Measurements from ENCODE around the gene FXYD7. TPM values are rescaled to one million over a fixed set of nuclear protein-coding genes. Genes with fewer than 3 reads are reported as not detected.
A peak's percentile ranks its signal among the peaks of the same experiment; 100 is the strongest.

The FXYD7 gene, protein sequence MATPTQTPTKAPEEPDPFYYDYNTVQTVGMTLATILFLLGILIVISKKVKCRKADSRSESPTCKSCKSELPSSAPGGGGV
- total RNA-seq, result 10 to 100 TPM; 12.1 to 34.3 TPM
- polyA plus RNA-seq (ENCODE audit: insufficient read length in 2 of 2), result 100 to 1,000 TPM; 279 to 281 TPM
- long read RNA-seq, donor 1, transcript FXYD7-203 (6 exons, 456 nt), result minor isoform, 19 of 138 reads
- long read RNA-seq, donor 1, transcript FXYD7-201 (6 exons, 712 nt), result major isoform, 94 of 138 reads
- long read RNA-seq, donor 1, partial matches to known transcripts, result 23 of 138 reads
- long read RNA-seq, donor 1, other reads (novel, unspliced or antisense), result 0 of 138 reads
- long read RNA-seq, donor 2, transcript FXYD7-203 (6 exons, 456 nt), result minor isoform, 11 of 79 reads
- long read RNA-seq, donor 2, transcript FXYD7-201 (6 exons, 712 nt), result major isoform, 57 of 79 reads
- long read RNA-seq, donor 2, partial matches to known transcripts, result 10 of 79 reads
- long read RNA-seq, donor 2, other reads (novel, unspliced or antisense), result 0 of 79 reads
- long read RNA-seq, donor 3, transcript FXYD7-203 (6 exons, 456 nt), result minor isoform, 12 of 62 reads
- long read RNA-seq, donor 3, transcript FXYD7-201 (6 exons, 712 nt), result major isoform, 50 of 62 reads
- long read RNA-seq, donor 3, partial matches to known transcripts, result 0 of 62 reads
- long read RNA-seq, donor 3, other reads (novel, unspliced or antisense), result 0 of 62 reads
- long read RNA-seq, donor 4, result 0 reads

DNA sequence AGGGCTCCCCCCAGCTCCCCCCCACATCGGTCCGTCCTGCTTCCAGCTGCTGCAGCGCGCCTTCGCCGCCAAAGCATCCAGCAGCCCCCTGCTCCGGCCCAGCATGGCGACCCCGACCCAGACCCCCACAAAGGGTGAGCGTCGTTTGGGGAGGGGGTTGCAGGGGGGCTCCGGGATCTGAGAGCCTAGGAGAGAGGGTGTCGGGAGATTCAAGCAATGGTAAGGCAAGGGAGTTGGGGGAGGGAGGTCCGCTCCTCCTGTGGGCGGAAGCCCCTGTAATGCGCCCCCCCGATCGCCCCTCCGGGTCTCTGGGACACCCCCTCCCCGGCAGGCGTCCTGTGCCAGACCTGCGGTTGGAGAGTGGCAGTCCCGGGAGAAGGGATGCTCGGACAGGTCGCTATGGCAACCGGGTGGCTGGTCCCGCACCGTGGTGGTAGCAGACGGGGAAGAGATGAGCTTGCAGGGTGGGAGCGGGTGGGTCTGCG is at the start of gene FXYD7:
Gene FXYD7 (plus strand): TSS at position 25 of the 485 bp plus-strand sequence. CDS start 79 bp downstream, at position 104.
- Histone ChIP-seq H3K27ac (ENCODE audit: low read depth, low read length) (peak within 1 kb of the TSS; percentile 60), H3K4me3 (ENCODE audit: low read depth, low read length) (peak within 1 kb of the TSS; percentile 47), H3K4me1 (ENCODE audit: control insufficient read depth, insufficient read depth, low read length) (peaks cover 61% of the 10 kb centered on the region), H3K27me3 (ENCODE audit: control insufficient read depth, insufficient read depth, low read length) (peaks cover 18% of the 10 kb centered on the region), H3K9me3 (ENCODE audit: control insufficient read depth, insufficient read depth, low read length) (no peaks in the 10 kb centered on the region), H3K36me3 (ENCODE audit: control insufficient read depth, insufficient read depth, low read length) (peaks cover 3% of the 10 kb centered on the region)
- under 1% methylated on average over 25 of the region's 31 CpGs for WGBS (ENCODE audit: insufficient coverage)
- peak in 2 of 6 donors; percentile 74 to 90 for DNase-seq (ENCODE audit: low read depth in 4 of 6, low spot score in 6 of 6)

DNA sequence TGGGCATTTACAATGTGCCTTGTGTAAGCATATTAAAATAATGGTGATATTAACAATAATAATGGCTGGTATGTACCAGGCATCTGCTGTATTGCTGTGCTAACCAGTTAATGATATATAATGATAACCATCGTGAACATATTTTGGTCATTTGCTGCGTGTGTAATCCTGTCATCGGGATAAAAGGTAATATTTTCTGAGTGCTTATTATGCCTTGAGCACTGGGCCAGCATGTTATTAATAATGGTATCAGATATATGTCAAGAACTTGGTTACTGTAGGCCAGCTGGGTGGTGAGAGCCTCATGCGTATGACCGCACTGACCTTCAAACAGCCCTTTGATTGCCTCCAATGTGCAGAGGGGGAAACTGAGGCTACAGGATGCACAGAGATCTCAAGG is 49.6 kb upstream of the FXYD7 start:
- peaks cover 2% of the 10 kb centered on the region for H3K27me3 ChIP-seq (ENCODE audit: control insufficient read depth, insufficient read depth, low read length)
- no peaks in the 10 kb centered on the region for H3K9me3 ChIP-seq (ENCODE audit: control insufficient read depth, insufficient read depth, low read length)
- peaks cover 11% of the 10 kb centered on the region for H3K4me1 ChIP-seq (ENCODE audit: control insufficient read depth, insufficient read depth, low read length)
- DNase-seq (ENCODE audit: low read depth in 4 of 6, low spot score in 6 of 6), result no peak
- 99% methylated on average over 5 of the region's 5 CpGs for WGBS (ENCODE audit: insufficient coverage)
- H3K36me3 ChIP-seq (ENCODE audit: control insufficient read depth, insufficient read depth, low read length), result no peaks in the 10 kb centered on the region
- H3K27ac ChIP-seq (ENCODE audit: low read depth, low read length), result no peak overlapping the region
- H3K4me3 ChIP-seq (ENCODE audit: low read depth, low read length), result no peak overlapping the region

DNA sequence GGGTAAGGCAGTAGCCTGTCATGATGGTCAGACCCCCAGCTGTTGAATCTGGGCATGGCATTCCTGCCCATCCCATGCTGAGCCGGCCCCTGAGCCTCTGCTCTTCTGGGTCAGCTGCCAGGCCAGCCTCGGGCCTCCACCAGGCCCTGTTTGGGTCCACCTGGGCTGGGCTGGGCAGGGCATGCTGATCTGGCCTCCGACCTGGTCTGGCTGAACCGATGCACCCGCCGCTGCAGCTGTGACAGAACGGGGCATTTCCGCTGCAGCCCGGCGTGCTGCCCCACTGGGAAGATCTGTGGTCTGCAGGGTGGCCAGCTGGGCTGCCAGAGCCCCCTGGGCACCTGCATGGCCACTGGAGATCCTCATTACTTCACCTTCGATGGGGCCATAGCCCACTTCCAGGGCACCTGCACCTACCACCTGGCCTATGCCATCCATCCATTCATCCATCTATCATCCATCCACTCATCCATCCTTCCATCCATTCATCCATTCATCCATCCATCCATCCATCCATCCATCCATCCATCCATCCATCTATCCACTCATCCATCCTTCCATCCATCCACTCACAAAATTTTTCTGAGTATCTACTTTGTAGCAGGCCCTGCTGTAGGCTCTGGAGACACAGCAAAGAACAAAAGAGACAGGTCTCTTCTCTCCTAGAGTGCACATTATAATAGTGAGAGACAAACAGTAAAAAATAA is 49.0 kb upstream of the FXYD7 start:
- DNase-seq (ENCODE audit: low read depth in 4 of 6, low spot score in 6 of 6), result no peak
- no peak overlapping the region for H3K4me3 ChIP-seq (ENCODE audit: low read depth, low read length)
- peaks cover 11% of the 10 kb centered on the region for H3K4me1 ChIP-seq (ENCODE audit: control insufficient read depth, insufficient read depth, low read length)
- peaks cover 2% of the 10 kb centered on the region for H3K27me3 ChIP-seq (ENCODE audit: control insufficient read depth, insufficient read depth, low read length)
- H3K36me3 ChIP-seq (ENCODE audit: control insufficient read depth, insufficient read depth, low read length), result no peaks in the 10 kb centered on the region
- 88% methylated on average over 11 of the region's 11 CpGs for WGBS (ENCODE audit: insufficient coverage)
- H3K9me3 ChIP-seq (ENCODE audit: control insufficient read depth, insufficient read depth, low read length), result no peaks in the 10 kb centered on the region
- no peak overlapping the region for H3K27ac ChIP-seq (ENCODE audit: low read depth, low read length)

DNA sequence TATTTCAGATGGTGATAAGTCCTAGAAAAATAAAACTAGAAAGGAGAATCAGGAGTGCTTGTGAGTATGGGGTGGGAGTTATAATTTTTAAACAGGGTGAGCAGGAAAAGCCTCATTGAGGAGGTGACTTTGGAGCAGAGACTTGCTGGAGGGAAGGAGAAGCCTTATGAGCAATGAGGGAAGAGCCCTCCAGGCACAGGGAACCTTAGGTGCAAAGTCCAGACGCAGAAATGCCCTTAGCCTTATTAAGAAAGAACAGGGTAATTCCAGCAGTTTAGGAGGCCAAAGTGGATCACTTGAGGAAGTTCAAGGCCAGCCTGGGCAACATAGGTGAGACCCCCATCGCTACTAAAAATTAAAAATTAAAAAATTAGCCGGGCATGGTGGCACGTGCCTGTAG is 48.4 kb upstream of the FXYD7 start:
- Histone ChIP-seq H3K9me3 (ENCODE audit: control insufficient read depth, insufficient read depth, low read length) (no peaks in the 10 kb centered on the region), H3K27ac (ENCODE audit: low read depth, low read length) (no peak overlapping the region), H3K27me3 (ENCODE audit: control insufficient read depth, insufficient read depth, low read length) (peaks cover 2% of the 10 kb centered on the region), H3K4me1 (ENCODE audit: control insufficient read depth, insufficient read depth, low read length) (peaks cover 11% of the 10 kb centered on the region), H3K4me3 (ENCODE audit: low read depth, low read length) (no peak overlapping the region), H3K36me3 (ENCODE audit: control insufficient read depth, insufficient read depth, low read length) (no peaks in the 10 kb centered on the region)
- 100% methylated on average over 4 of the region's 4 CpGs for WGBS (ENCODE audit: insufficient coverage)
- DNase-seq (ENCODE audit: low read depth in 4 of 6, low spot score in 6 of 6), result no peak

DNA sequence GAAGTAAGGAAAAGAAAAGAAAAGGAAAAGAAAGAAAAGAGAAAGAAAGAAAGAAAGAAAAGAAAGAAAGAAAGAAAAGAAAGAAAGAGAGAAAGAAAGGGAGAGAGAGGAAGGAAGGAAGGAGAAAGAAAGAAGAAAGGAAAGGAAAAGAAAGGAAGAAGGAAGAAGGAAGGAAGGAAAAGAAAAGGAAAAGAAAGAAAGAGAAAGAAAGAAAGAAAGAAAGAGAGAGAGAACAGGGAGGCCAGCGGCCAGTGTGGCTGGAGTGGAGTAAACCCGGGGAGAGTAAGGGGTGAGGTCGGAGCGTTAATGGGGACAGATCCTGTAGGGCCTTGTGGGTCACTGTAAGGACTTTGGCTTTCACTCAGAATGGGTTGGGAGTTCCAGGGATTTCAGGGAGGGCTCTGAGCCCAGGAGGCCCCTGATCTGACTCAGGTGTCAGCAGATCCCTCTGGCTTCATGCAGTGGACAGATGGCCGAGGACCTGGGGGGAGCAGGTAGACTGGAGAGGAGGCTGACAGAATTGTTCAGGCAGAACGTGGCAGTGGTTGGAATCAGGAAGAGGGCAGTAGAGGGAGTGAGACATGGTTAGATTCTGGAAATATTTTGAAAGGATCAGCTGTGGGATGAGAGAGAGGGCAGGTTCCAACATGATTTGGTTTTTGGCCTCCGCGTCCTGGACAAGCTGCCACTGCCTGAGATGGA is 47.2 kb upstream of the FXYD7 start:
- Histone ChIP-seq H3K27ac (ENCODE audit: low read depth, low read length) (no peak overlapping the region), H3K36me3 (ENCODE audit: control insufficient read depth, insufficient read depth, low read length) (no peaks in the 10 kb centered on the region)
- 74% methylated on average over 8 of the region's 8 CpGs for WGBS (ENCODE audit: insufficient coverage)

DNA sequence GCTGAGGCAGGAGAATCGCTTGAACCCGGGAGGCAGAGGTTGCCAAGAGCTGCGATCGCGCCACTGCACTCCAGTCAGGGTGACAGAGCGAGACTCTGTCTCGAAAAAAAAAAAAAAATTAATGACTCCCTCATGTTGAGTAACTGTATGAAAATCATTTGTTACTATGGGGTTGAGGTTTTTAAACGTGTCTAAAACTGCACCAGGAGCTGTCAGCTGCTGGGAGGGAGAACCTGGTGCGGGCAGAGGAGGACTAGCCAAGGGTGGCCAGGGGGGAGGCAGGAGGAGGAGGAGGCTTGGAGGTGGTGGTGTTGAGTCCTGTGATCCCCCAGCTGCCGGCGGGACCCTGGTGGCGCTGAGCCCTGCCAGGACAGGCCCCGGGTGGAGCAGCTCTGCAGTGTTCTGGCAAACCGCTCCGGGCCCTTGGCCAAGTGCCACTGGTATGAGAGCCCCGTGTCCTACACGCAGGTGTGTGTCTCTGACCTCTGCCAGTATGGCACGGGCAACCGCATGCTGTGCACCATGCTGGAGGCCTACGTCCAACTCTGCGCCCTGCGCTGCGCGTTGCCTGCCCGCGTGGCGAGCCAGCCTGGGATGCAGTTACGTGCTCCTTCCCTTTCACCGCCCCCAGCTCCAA is 44.5 kb upstream of the FXYD7 start:
- H3K27ac ChIP-seq (ENCODE audit: low read depth, low read length), result no peak overlapping the region
- H3K4me3 ChIP-seq (ENCODE audit: low read depth, low read length), result no peak overlapping the region
- 82% methylated on average over 28 of the region's 29 CpGs for WGBS (ENCODE audit: insufficient coverage)
- H3K27me3 ChIP-seq (ENCODE audit: control insufficient read depth, insufficient read depth, low read length), result no peaks in the 10 kb centered on the region
- no peaks in the 10 kb centered on the region for H3K36me3 ChIP-seq (ENCODE audit: control insufficient read depth, insufficient read depth, low read length)
- H3K9me3 ChIP-seq (ENCODE audit: control insufficient read depth, insufficient read depth, low read length), result no peaks in the 10 kb centered on the region
- DNase-seq (ENCODE audit: low read depth in 4 of 6, low spot score in 6 of 6), result no peak
- no peaks in the 10 kb centered on the region for H3K4me1 ChIP-seq (ENCODE audit: control insufficient read depth, insufficient read depth, low read length)

More for the DNA sequence above, 47.2 kb upstream of the FXYD7 start:
- Histone ChIP-seq H3K4me3 (ENCODE audit: low read depth, low read length) (no peak overlapping the region), H3K9me3 (ENCODE audit: control insufficient read depth, insufficient read depth, low read length) (no peaks in the 10 kb centered on the region), H3K27me3 (ENCODE audit: control insufficient read depth, insufficient read depth, low read length) (no peaks in the 10 kb centered on the region), H3K4me1 (ENCODE audit: control insufficient read depth, insufficient read depth, low read length) (peaks cover 5% of the 10 kb centered on the region)
- peak in 1 of 6 donors; percentile 4 for DNase-seq (ENCODE audit: low read depth in 4 of 6, low spot score in 6 of 6)

DNA sequence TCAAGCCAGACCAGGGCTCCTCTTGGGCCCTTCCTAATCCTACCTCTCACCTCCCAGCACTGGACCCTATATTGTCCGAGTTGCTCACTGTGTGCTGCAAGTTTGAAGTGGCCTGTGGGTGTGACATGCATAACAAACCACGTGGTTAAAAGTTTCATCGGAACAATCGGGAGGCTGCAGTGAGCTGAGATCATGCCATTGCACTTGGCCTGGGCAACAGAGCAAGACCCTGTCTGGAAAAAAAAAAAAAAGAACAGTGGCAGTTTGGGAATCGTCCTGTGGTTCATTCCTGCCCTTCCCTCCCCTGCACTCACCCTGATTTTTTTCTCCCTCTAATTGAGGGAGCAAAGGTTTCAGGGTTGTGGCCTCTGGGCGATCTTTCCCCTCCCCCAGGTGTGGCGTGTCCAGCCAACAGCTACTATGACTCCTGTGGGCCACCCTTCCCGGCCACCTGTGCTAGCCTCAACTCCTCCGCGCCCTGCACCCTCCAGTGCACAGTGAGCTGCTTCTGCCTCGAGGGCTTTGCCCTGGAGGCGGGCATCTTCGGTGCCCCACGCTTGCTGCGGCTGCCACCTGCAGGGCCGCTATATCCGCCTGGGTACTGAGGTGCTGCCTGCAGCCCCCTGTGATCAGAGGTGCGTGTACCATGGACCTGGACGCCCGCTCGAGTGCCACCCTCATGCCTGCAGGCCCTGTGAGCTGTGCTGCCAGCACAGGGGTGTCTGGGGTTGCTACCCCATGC is 43.7 kb upstream of the FXYD7 start:
- no peaks in the 10 kb centered on the region for H3K27me3 ChIP-seq (ENCODE audit: control insufficient read depth, insufficient read depth, low read length)
- H3K4me1 ChIP-seq (ENCODE audit: control insufficient read depth, insufficient read depth, low read length), result no peaks in the 10 kb centered on the region
- WGBS (ENCODE audit: insufficient coverage), result 87% methylated on average over 20 of the region's 21 CpGs
- no peaks in the 10 kb centered on the region for H3K9me3 ChIP-seq (ENCODE audit: control insufficient read depth, insufficient read depth, low read length)
- H3K27ac ChIP-seq (ENCODE audit: low read depth, low read length), result no peak overlapping the region
- no peak for DNase-seq (ENCODE audit: low read depth in 4 of 6, low spot score in 6 of 6)
- no peak overlapping the region for H3K4me3 ChIP-seq (ENCODE audit: low read depth, low read length)
- no peaks in the 10 kb centered on the region for H3K36me3 ChIP-seq (ENCODE audit: control insufficient read depth, insufficient read depth, low read length)

DNA sequence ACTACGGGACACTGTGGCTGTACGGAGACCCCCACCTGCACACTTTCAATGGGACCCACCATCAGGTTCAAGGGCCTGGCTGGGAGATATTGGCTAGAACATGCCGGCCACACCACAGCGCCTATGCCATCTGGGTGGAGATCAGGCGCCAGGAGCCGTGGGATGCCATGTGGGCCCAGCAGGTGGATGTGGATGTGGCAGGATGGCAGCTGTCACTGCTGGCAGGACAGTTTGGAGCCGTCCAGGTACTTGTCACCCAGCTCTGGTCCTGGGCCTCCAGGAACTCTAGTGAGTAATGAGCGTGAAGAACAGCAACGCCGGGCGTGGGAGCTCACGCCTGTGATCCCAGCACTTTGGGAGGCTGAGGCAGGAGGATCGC is 43.2 kb upstream of the FXYD7 start:
- Histone ChIP-seq H3K4me3 (ENCODE audit: low read depth, low read length) (no peak overlapping the region), H3K27ac (ENCODE audit: low read depth, low read length) (no peak overlapping the region), H3K27me3 (ENCODE audit: control insufficient read depth, insufficient read depth, low read length) (no peaks in the 10 kb centered on the region), H3K9me3 (ENCODE audit: control insufficient read depth, insufficient read depth, low read length) (no peaks in the 10 kb centered on the region), H3K36me3 (ENCODE audit: control insufficient read depth, insufficient read depth, low read length) (no peaks in the 10 kb centered on the region), H3K4me1 (ENCODE audit: control insufficient read depth, insufficient read depth, low read length) (no peaks in the 10 kb centered on the region)
- WGBS (ENCODE audit: insufficient coverage), result 93% methylated on average over 12 of the region's 13 CpGs
- no peak for DNase-seq (ENCODE audit: low read depth in 4 of 6, low spot score in 6 of 6)
